ENCODE data around the gene MAL. TPM values are rescaled to one million over a fixed set of nuclear protein-coding genes. Genes with fewer than 3 reads are reported as not detected.
A peak's percentile ranks its signal among the peaks of the same experiment; 100 is the strongest.

The MAL gene
- total RNA-seq, 6 donors from 2014 or later = 3.7 to 13.0 (median 5.0) TPM; not detected in 1

DNA sequence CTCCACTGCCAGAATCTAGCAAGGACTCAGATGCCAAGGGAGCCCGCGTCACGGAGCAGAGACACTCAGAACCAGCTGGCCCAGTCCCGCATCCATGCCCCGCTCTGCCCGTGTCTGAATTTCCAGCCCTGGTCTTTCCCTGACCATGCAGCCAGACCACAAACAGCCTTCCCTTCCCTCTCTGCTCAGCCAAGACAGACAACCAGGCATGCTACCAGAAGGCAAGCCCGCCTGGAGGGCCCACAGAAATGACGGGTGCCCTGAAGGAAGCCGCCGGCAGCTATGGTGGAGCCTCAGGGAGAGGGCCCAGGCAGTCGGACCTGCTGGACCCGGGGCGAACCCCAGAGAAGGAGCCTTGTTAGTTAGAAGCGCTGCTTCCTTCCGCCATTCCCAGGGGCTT lies 45.1 kb upstream of the MAL start:
- DNase-seq (peak in 1 of 2 donors; percentile 54), ATAC-seq (ENCODE audit: low FRiP score in 2 of 2) (no peak)
- H3K4me1 ChIP-seq = no peaks in the 10 kb centered on the region
- H3K9me3 ChIP-seq = no peaks in the 10 kb centered on the region
- WGBS, 2 donors = 90 to 95% methylated on average over 7 to 13 of the region's 15 CpGs
- H3K27ac ChIP-seq = no peak overlapping the region
- H3K36me3 ChIP-seq = no peaks in the 10 kb centered on the region
- TF ChIP-seq POLR2AphosphoS5 (IDR thresholded peaks at IDR 0.05) (no peak), EP300 (IDR thresholded peaks at IDR 0.05) (no peak), POLR2A (IDR thresholded peaks at IDR 0.05) (no peak)
- TF ChIP-seq, protein P1, sequence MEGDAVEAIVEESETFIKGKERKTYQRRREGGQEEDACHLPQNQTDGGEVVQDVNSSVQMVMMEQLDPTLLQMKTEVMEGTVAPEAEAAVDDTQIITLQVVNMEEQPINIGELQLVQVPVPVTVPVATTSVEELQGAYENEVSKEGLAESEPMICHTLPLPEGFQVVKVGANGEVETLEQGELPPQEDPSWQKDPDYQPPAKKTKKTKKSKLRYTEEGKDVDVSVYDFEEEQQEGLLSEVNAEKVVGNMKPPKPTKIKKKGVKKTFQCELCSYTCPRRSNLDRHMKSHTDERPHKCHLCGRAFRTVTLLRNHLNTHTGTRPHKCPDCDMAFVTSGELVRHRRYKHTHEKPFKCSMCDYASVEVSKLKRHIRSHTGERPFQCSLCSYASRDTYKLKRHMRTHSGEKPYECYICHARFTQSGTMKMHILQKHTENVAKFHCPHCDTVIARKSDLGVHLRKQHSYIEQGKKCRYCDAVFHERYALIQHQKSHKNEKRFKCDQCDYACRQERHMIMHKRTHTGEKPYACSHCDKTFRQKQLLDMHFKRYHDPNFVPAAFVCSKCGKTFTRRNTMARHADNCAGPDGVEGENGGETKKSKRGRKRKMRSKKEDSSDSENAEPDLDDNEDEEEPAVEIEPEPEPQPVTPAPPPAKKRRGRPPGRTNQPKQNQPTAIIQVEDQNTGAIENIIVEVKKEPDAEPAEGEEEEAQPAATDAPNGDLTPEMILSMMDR (IDR thresholded peaks at IDR 0.05) = no peak
- no peak overlapping the region for H3K4me3 ChIP-seq
- H3K27me3 ChIP-seq = no peaks in the 10 kb centered on the region

DNA sequence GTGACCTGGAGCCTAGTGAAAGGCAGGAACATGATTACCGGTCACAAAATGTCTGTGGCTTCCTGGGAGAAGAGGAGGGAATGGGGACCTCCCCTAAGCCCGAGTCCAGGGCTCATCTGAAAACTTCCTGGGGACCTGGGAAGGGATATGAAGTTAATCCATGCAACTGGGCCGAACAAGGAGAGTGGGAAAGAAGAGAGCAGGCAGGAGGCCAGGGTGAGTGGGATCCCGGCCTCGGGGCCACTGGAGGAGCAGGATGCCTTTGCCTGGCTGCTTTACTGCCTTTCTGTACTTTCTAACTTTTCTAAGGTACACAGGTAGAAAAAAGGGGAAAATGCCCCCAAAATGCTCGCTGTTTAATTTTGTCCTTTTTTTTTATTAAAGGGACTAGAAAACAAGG lies 43.4 kb upstream of the MAL start:
- H3K9me3 ChIP-seq = no peaks in the 10 kb centered on the region
- TF ChIP-seq EP300 (IDR thresholded peaks at IDR 0.05) (no peak), POLR2AphosphoS5 (IDR thresholded peaks at IDR 0.05) (no peak)
- H3K4me1 ChIP-seq = no peaks in the 10 kb centered on the region
- ATAC-seq (ENCODE audit: low FRiP score in 2 of 2) (no peak), DNase-seq (no peak)
- no peak overlapping the region for H3K4me3 ChIP-seq
- no peaks in the 10 kb centered on the region for H3K36me3 ChIP-seq
- WGBS, 2 donors = 70 to 76% methylated on average over 6 of the region's 6 CpGs
- no peak overlapping the region for H3K27ac ChIP-seq
- no peaks in the 10 kb centered on the region for H3K27me3 ChIP-seq

- H3K4me3 ChIP-seq = no peak overlapping the region
- no peak for TF ChIP-seq EP300 (IDR thresholded peaks at IDR 0.05)
- no peak for TF ChIP-seq POLR2A (IDR thresholded peaks at IDR 0.05)
- TF ChIP-seq POLR2AphosphoS5 (IDR thresholded peaks at IDR 0.05) = no peak
- 33 to 52% methylated on average over 1 to 3 of the region's 3 CpGs for WGBS, 2 donors
- ATAC-seq (ENCODE audit: low FRiP score in 2 of 2) = no peak
- H3K27me3 ChIP-seq = no peaks in the 10 kb centered on the region
- H3K36me3 ChIP-seq = no peaks in the 10 kb centered on the region
- H3K4me1 ChIP-seq = no peaks in the 10 kb centered on the region
- no peak overlapping the region for H3K27ac ChIP-seq
- H3K9me3 ChIP-seq = no peaks in the 10 kb centered on the region
- no peak for DNase-seq
Measured at GRCh38 chr2:94982675-94983074, 42.8 kb upstream of the MAL start.

DNA sequence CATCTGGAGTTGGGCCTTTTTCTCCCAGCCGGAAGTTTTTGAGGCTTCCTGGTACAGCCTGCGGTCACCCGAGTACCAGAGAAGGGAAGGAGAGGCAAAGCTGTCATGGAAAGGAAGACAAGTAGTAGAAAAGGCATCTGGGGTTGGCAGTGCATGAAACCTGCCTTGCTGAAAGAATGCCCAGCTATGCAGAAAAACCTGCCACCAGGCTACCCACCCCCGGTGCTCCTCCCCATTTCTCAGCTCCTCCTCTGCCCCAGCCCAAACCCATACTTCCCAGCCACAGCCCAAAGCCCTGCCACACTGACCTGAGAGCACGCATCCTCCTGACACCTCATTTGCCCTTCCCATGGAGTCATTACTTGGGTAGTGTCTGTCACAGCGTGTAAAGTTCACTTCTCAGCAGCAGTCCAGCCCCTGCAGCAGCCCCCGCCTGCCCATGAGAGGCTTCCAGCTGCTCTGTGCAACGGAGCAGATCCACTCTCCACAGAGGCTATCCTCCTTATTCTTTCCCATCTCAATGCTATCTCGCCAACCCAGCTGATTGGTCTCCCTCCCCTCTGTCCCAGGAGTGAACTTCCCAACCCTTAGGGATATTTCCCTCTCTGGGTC lies 40.4 kb upstream of the MAL start:
- DNase-seq (no peak), ATAC-seq (ENCODE audit: low FRiP score in 2 of 2) (no peak)
- Histone ChIP-seq H3K27ac (no peak overlapping the region), H3K27me3 (no peaks in the 10 kb centered on the region), H3K4me1 (no peaks in the 10 kb centered on the region), H3K4me3 (no peak overlapping the region), H3K36me3 (no peaks in the 10 kb centered on the region), H3K9me3 (no peaks in the 10 kb centered on the region)
- TF ChIP-seq POLR2AphosphoS5 (IDR thresholded peaks at IDR 0.05) = no peak
- WGBS, 2 donors = 56 to 57% methylated on average over 9 of the region's 9 CpGs

DNA sequence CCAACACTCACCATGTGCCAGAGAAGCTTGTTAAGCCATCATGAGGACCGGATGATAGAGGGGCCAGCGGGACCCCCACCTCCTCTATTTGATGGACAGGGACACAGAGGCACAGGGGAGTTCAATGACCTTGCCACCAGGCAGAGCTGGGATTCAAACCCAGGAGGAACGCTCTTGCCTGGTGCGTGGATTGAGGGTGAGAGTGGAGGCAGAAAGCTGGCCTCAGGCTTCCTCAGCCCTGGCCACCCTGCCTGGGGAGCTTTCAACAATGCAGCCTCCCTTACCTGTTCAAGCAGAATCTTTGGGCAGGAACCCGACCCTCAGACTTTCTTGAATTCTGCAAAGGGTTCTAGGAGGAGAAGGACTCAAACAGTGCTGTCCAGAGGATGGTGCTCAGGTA lies 39.9 kb upstream of the MAL start:
- ATAC-seq (ENCODE audit: low FRiP score in 2 of 2) (no peak), DNase-seq (no peak)
- TF ChIP-seq EP300 (IDR thresholded peaks at IDR 0.05) = no peak
- TF ChIP-seq, protein P1 (IDR thresholded peaks at IDR 0.05) = no peak
- TF ChIP-seq POLR2A (IDR thresholded peaks at IDR 0.05) = no peak
- TF ChIP-seq POLR2AphosphoS5 (IDR thresholded peaks at IDR 0.05) = no peak
- H3K4me3 ChIP-seq = no peak overlapping the region
- no peaks in the 10 kb centered on the region for H3K36me3 ChIP-seq
- H3K27me3 ChIP-seq = no peaks in the 10 kb centered on the region
- WGBS, 2 donors = 82 to 85% methylated on average over 4 to 5 of the region's 5 CpGs
- H3K9me3 ChIP-seq = no peaks in the 10 kb centered on the region
- no peak overlapping the region for H3K27ac ChIP-seq
- H3K4me1 ChIP-seq = no peaks in the 10 kb centered on the region

GRCh38 chr2:94986392-94986963 lies 39.0 kb upstream of the MAL start:
- 58% methylated on average over 3 of the region's 3 CpGs for WGBS, 2 donors
- TF ChIP-seq, protein P1 (IDR thresholded peaks at IDR 0.05) = peak; percentile 28 to 61 (median 54)
- TF ChIP-seq EP300 (IDR thresholded peaks at IDR 0.05) = no peak
- Histone ChIP-seq H3K27ac (no peak overlapping the region), H3K36me3 (no peaks in the 10 kb centered on the region), H3K4me3 (no peak overlapping the region), H3K27me3 (no peaks in the 10 kb centered on the region), H3K9me3 (no peaks in the 10 kb centered on the region), H3K4me1 (no peaks in the 10 kb centered on the region)
- DNase-seq (peak in 1 of 2 donors; percentile 69), ATAC-seq (ENCODE audit: low FRiP score in 2 of 2) (peak in 1 of 2 donors; percentile 71)

Measured in upper lobe of left lung (tissue), 6 donors.